B cell (primary cell): Measurements from ENCODE around the gene MCAM. TPM values are rescaled to one million over a fixed set of nuclear protein-coding genes. Genes with fewer than 3 reads are reported as not detected.

Experiments used
- ATAC-seq: fragments of 200-7000 bp; cut with Tn5 transposase; one replicate; pipeline ENCODE4 v1.10.0; 2021; ENCODE audit warnings: low read depth, mild to moderate bottlenecking, moderate number of reproducible peaks, moderate library complexity
- CTCF ChIA-PET: fragments of 350-600 bp; sonication (Branson Sonifier 250); formaldehyde crosslinking; loops from one replicate; lab custom pipeline; 2021; ENCODE audit warnings: antibody characterized with exemption, inconsistent platforms; lab: Charles Lee
- POLR2A ChIA-PET: fragments of 350-600 bp; sonication (Branson Sonifier 250); formaldehyde crosslinking; loops from one replicate; lab custom pipeline; 2021; ENCODE audit warnings: antibody characterized with exemption; lab: Charles Lee
- DNase-seq: peaks from one replicate; pipeline ENCODE4 v3.0.0; 2013
- H2AFZ ChIP-seq: 2 replicates; pipeline ENCODE4 v1.6.1; 2012; ENCODE audit warnings: mild to moderate bottlenecking, low read depth, low read length; ENCODE audit not compliant: insufficient read depth, poor library complexity, severe bottlenecking
- H3K27ac ChIP-seq, 2 donors: 1 replicate in 1 of 2; 2 replicates in 1 of 2; pipeline ENCODE4 v1.5.1; 2012 to 2013; ENCODE audit warnings: low read length in 2 of 2, mild to moderate bottlenecking in 2 of 2, moderate library complexity in 1 of 2
- H3K27me3 ChIP-seq, 4 experiments: fragments of 200-600 bp in 1 of 4; sonication (generic) in 1 of 4; replicated peaks in 1 of 4; 1 replicate in 2 of 4; 2 replicates in 2 of 4; pipeline versions ENCODE4 v1.6.1 to v1.7.0; 2013 to 2016; ENCODE audit warnings: low read length in 3 of 4, mild to moderate bottlenecking in 2 of 4, mixed read lengths in 1 of 4, moderate library complexity in 1 of 4; ENCODE audit not compliant: insufficient read depth in 4 of 4, control insufficient read depth in 3 of 4; ENCODE audit errors: control extremely low read depth in 1 of 4
- H3K36me3 ChIP-seq, 2 experiments: replicated peaks in 1 of 2; 1 replicate in 1 of 2; 2 replicates in 1 of 2; pipeline versions ENCODE4 v1.6.1 to v1.7.1; 2013; ENCODE audit warnings: low read length in 1 of 2; ENCODE audit not compliant: insufficient read depth in 2 of 2, control insufficient read depth in 1 of 2; ENCODE audit errors: control extremely low read depth in 1 of 2, extremely low read depth in 1 of 2
- H3K4me1 ChIP-seq, 2 donors: fragments of 200-600 bp in 1 of 2; sonication (generic) in 1 of 2; 1 replicate in 1 of 2; 2 replicates in 1 of 2; pipeline versions ENCODE4 v1.5.1 to v1.6.1; 2013 to 2017; ENCODE audit warnings: low read length in 2 of 2; ENCODE audit not compliant: control insufficient read depth in 2 of 2, insufficient read depth in 2 of 2
- H3K4me2 ChIP-seq: replicated peaks from 2 replicates; pipeline ENCODE3; 2012; ENCODE audit warnings: mild to moderate bottlenecking, low read depth, low read length; ENCODE audit not compliant: poor library complexity, severe bottlenecking
- H3K4me3 ChIP-seq, 5 experiments: fragments of 200-600 bp in 1 of 5; sonication (generic) in 1 of 5; 1 replicate in 3 of 5; 2 replicates in 2 of 5; pipeline versions ENCODE4 v1.5.1 to v1.7.0; 2011 to 2016; ENCODE audit warnings: low read length in 4 of 5, mild to moderate bottlenecking in 4 of 5, low read depth in 2 of 5, control low read depth in 1 of 5, moderate library complexity in 1 of 5; ENCODE audit not compliant: insufficient read depth in 1 of 5; ENCODE audit errors: control extremely low read depth in 1 of 5, extremely low read depth in 1 of 5
- H3K79me2 ChIP-seq: fragments of 200-600 bp; sonication (generic); one replicate; pipeline ENCODE4 v1.6.0; 2016; ENCODE audit warnings: low read length; ENCODE audit not compliant: control insufficient read depth, insufficient read depth
- H3K9ac ChIP-seq: fragments of 200-600 bp; sonication (generic); 2 replicates; pipeline ENCODE4 v1.6.1; 2017; ENCODE audit warnings: mild to moderate bottlenecking, low read length, moderate library complexity
- H3K9me3 ChIP-seq, 3 donors: one replicate each; pipeline versions ENCODE4 v1.6.1 to v1.7.1; 2013; ENCODE audit warnings: low read length in 2 of 3; ENCODE audit not compliant: control insufficient read depth in 2 of 3, insufficient read depth in 1 of 3; ENCODE audit errors: control extremely low read depth in 1 of 3
- H4K20me1 ChIP-seq: 2 replicates; pipeline ENCODE4 v1.6.0; 2012; ENCODE audit warnings: mild to moderate bottlenecking, low read length; ENCODE audit not compliant: insufficient read depth, control insufficient read depth, poor library complexity, severe bottlenecking
- H3K27ac Mint-ChIP-seq: one replicate; pipeline ENCODE4 v1.8.0; 2021; ENCODE audit warnings: mixed read lengths
- H3K27me3 Mint-ChIP-seq: one replicate; pipeline ENCODE4 v1.8.0; 2021; ENCODE audit warnings: mixed read lengths
- H3K4me1 Mint-ChIP-seq: one replicate; pipeline ENCODE4 v1.8.0; 2021; ENCODE audit warnings: mixed read lengths
- H3K4me3 Mint-ChIP-seq: one replicate; pipeline ENCODE4 v1.8.0; 2021; ENCODE audit warnings: mixed read lengths
- H3K9me3 Mint-ChIP-seq: one replicate; pipeline ENCODE4 v1.8.0; 2022; ENCODE audit warnings: mixed read lengths; ENCODE audit not compliant: insufficient read depth
- EZH2 ChIP-seq: IDR thresholded peaks from 2 replicates; pipeline ENCODE4 v1.6.1; 2012; ENCODE audit warnings: borderline replicate concordance, low read depth, mild to moderate bottlenecking, moderate library complexity, low read length; ENCODE audit not compliant: insufficient read depth, poor library complexity, severe bottlenecking
- WGBS: methylation state at CpG from one replicate; pipeline ENCODE4 v1.1.5; 2013; ENCODE audit warnings: missing lambda C conversion rate; ENCODE audit not compliant: insufficient coverage; 5-methylcytosine and 5-hydroxymethylcytosine counted together
- intact Hi-C: fragments of 100-400 bp; cut with micrococcal nuclease; formaldehyde crosslinking; loops from one replicate; pipeline ENCODE4 v1.10.0; 2022
- polyA plus RNA-seq: library from polyadenylated mRNA; depleted of rRNA; stranded (reverse); fragments of >200 nt; gene quantifications from 2 replicates; pipeline ENCODE4 v1.2.3, GENCODE V29; 2012
- total RNA-seq, 2 donors: library from RNA; stranded (reverse); fragments of 120-200 nt in 1 of 2; gene quantifications; 1 replicate in 1 of 2; 2 replicates in 1 of 2; pipeline versions ENCODE4 v1.2.3 to v1.2.4, GENCODE V29; 2013 to 2022
- TF ChIP-seq, protein P1 (sequence below): fragments of 200-600 bp; IDR thresholded peaks from one replicate; pipeline ENCODE4 v1.8.0; 2022; ENCODE audit warnings: antibody characterized with exemption, mild to moderate bottlenecking

Gene MCAM
- total and polyA plus RNA-seq, 2 donors (not counting 1 experiment from before 2014, with no cell fraction given): 0.42 to 1.1 TPM

DNA sequence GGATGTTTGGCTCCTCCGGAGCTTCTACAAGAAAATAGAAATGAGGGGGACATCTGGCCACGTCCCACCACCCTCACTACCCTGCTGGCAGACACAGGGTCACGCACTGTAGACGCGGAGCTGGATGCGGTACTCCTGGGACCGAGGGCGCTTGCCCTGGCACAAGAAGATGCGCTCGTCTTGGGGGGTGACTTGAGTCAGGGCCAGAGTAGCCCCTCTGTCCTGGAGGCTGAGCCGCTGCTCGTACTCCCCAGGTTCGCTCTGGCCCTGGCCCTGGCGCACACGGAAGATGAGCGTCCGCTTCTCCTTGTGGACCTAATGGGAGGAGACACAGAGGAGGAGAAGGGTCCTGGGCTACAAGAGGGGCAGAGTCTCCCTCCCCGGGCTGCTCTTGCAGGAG is 2.2 kb downstream of the MCAM start:
- H2AFZ ChIP-seq: peak overlapping the region; percentile 59
- DNase-seq (no peak), ATAC-seq (no peak)
- H3K9ac ChIP-seq: peak overlapping the region; percentile 62
- no peak overlapping the region for H3K27ac ChIP-seq
- ChIA-PET CTCF (interaction anchor here (1.0 to 3.5 kb wide), 4 partner anchors 9 to 212 kb away, joined by 3 to 16 read pairs (median 8); no protein-coding TSS in a partner anchor), POLR2A (interaction anchor here (0.6 kb wide), 1 partner anchor 42 kb away, joined by 3 read pairs; no protein-coding TSS in a partner anchor)
- H3K4me3 Mint-ChIP-seq: peak overlapping the region; percentile 83
- H3K9me3 Mint-ChIP-seq: no peaks in the 10 kb centered on the region
- peak overlapping the region; percentile 83 for H3K4me2 ChIP-seq
- H3K4me1 ChIP-seq: peaks cover 25 to 38% of the 10 kb centered on the region in 2 donors
- intact Hi-C loops: no loop called here
- no peaks in the 10 kb centered on the region for H3K79me2 ChIP-seq
- H3K27me3 ChIP-seq: peaks cover 0 to 56% (median 20%) of the 10 kb centered on the region in 4 experiments
- peaks cover 26% of the 10 kb centered on the region for H3K4me1 Mint-ChIP-seq
- TF ChIP-seq EZH2: no peak
- TF ChIP-seq, protein P1, sequence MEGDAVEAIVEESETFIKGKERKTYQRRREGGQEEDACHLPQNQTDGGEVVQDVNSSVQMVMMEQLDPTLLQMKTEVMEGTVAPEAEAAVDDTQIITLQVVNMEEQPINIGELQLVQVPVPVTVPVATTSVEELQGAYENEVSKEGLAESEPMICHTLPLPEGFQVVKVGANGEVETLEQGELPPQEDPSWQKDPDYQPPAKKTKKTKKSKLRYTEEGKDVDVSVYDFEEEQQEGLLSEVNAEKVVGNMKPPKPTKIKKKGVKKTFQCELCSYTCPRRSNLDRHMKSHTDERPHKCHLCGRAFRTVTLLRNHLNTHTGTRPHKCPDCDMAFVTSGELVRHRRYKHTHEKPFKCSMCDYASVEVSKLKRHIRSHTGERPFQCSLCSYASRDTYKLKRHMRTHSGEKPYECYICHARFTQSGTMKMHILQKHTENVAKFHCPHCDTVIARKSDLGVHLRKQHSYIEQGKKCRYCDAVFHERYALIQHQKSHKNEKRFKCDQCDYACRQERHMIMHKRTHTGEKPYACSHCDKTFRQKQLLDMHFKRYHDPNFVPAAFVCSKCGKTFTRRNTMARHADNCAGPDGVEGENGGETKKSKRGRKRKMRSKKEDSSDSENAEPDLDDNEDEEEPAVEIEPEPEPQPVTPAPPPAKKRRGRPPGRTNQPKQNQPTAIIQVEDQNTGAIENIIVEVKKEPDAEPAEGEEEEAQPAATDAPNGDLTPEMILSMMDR: no peak
- H3K9me3 ChIP-seq: peaks cover 0 to 6% (median 0%) of the 10 kb centered on the region in 3 donors
- H3K27ac Mint-ChIP-seq: no peak overlapping the region
- no peaks in the 10 kb centered on the region for H4K20me1 ChIP-seq
- peaks cover 13% of the 10 kb centered on the region for H3K27me3 Mint-ChIP-seq
- peak overlapping the region in 1 of 5 experiments; percentile 60 for H3K4me3 ChIP-seq
- no peaks in the 10 kb centered on the region for H3K36me3 ChIP-seq
- 88% methylated on average over 16 of the region's 18 CpGs for WGBS

DNA sequence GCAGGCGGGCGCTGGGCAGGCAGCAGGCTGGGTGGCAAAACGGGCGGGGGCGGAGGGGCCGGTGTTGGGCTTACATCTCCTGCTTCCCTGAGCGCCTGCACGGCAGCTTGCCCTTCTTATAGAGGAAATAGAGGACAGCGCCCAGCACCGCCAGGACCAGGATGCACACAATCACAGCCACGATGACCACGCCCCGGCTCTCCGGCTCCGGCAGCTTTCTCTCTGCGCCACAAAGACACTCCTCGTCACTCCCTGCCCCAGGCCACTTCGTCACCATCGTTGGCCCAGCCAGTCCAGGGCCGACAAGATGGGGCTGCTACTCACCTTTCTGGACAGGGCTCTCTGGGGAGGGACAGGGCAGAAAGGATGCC is 6.3 kb downstream of the MCAM start:
- Histone ChIP-seq H3K4me2 (no peak overlapping the region), H3K9me3 (peaks cover 0 to under 1% (median 0%) of the 10 kb centered on the region in 3 donors), H3K4me3 (no peak overlapping the region), H3K27me3 (peaks cover 0 to 19% (median 7%) of the 10 kb centered on the region in 4 experiments), H3K36me3 (peaks cover 4 to 7% of the 10 kb centered on the region in 2 experiments), H3K27ac (no peak overlapping the region), H3K79me2 (no peaks in the 10 kb centered on the region), H3K9ac (no peak overlapping the region), H2AFZ (no peak overlapping the region), H3K4me1 (peaks cover 13% of the 10 kb centered on the region in 2 donors), H4K20me1 (no peaks in the 10 kb centered on the region)
- ChIA-PET POLR2A (no interaction called here), CTCF (no interaction called here)
- H3K27me3 Mint-ChIP-seq: peaks cover 6% of the 10 kb centered on the region
- 92% methylated on average over 20 of the region's 20 CpGs for WGBS
- no peaks in the 10 kb centered on the region for H3K9me3 Mint-ChIP-seq
- H3K27ac Mint-ChIP-seq: no peak overlapping the region
- TF ChIP-seq, protein P1: no peak
- TF ChIP-seq EZH2: no peak
- no peak overlapping the region for H3K4me3 Mint-ChIP-seq
- no peak for DNase-seq
- intact Hi-C loops: no loop called here
- peaks cover 12% of the 10 kb centered on the region for H3K4me1 Mint-ChIP-seq
- ATAC-seq: no peak
